ENCODE data around the gene BRK1. TPM values are rescaled to one million over a fixed set of nuclear protein-coding genes. Genes with fewer than 3 reads are reported as not detected.

Gene BRK1
- total and polyA plus RNA-seq, 9 of the 15 experiments (the other 6 are each of a cell fraction or from before 2014, with no cell fraction given), result 105 to 634 (median 250) TPM

- H3K79me2 ChIP-seq (ENCODE audit: control insufficient read depth, insufficient read depth, low read length), result no peaks in the 10 kb centered on the region
- H3K27me3 ChIP-seq (ENCODE audit: control insufficient read depth in 2 of 2, insufficient read depth in 2 of 2, low read length in 2 of 2), result no peaks in the 10 kb centered on the region
- H4K20me1 ChIP-seq (replicated peaks; ENCODE audit: control insufficient read depth, insufficient read depth, low read length), result no peaks in the 10 kb centered on the region
- BruUV-seq (replicated peaks), result no TSS peak
- ChIA-PET POLR2A (no interaction called here), CTCF (ENCODE audit: low intra/inter-chr PET ratio) (no interaction called here)
- no peaks in the 10 kb centered on the region for H3K36me3 ChIP-seq (ENCODE audit: control insufficient read depth, insufficient read depth, low read length)
- intact Hi-C loops (cut with micrococcal nuclease) (no loop called here), in situ Hi-C loops (cut with MboI) (no loop called here)
- H3K9ac ChIP-seq (ENCODE audit: insufficient read depth in 1 of 2, low read depth in 2 of 2, low read length in 2 of 2), result no peak overlapping the region
- FAIRE-seq (no peak), ATAC-seq (no peak), DNase-seq (ENCODE audit: extremely low read depth in 1 of 4, low spot score in 3 of 4) (no peak)
- H3K4me2 ChIP-seq (ENCODE audit: insufficient read depth, low read length), result no peak overlapping the region
- 30% methylated on average over 8 of the region's 8 CpGs for WGBS (ENCODE audit: insufficient coverage, low coverage, missing lambda C conversion rate)
- H3K27ac ChIP-seq (ENCODE audit: extremely low read depth, low read depth, low read length), result no peak overlapping the region
- H3K9me1 ChIP-seq (ENCODE audit: control insufficient read depth, insufficient read depth, low read length), result no peaks in the 10 kb centered on the region
- H3K4me3 ChIP-seq, result no peak overlapping the region
- H3K4me1 ChIP-seq (replicated peaks in 1 of 2; ENCODE audit: control insufficient read depth in 2 of 2, insufficient read depth in 2 of 2, low read length in 2 of 2), result peaks cover 9 to 23% of the 10 kb centered on the region in 2 experiments; a peak in 4 of 5 replicates
- H3K9me3 ChIP-seq (replicated peaks; ENCODE audit: control insufficient read depth, insufficient read depth, low read depth, low read length), result peaks cover 10% of the 10 kb centered on the region
- no peak overlapping the region for H2AFZ ChIP-seq (ENCODE audit: low read depth, low read length)
- TF ChIP-seq SIRT6 (IDR thresholded peaks at IDR 0.05; ENCODE audit: low read depth, low read length) (no peak), ERF (CRISPR knock-in tag; IDR thresholded peaks at IDR 0.05) (no peak), ZFX (CRISPR knock-in tag; IDR thresholded peaks at IDR 0.05) (0 out of 2 replicates have a peak, but pooled peaks have one; percentile 21), XRCC5 (IDR thresholded peaks at IDR 0.05; ENCODE audit: low read depth, low read length) (no peak), STAT5A (IDR thresholded peaks at IDR 0.05; ENCODE audit: borderline replicate concordance, low read length) (no peak), ZNF280B (CRISPR knock-in tag; IDR thresholded peaks at IDR 0.05) (peak; percentile 85; the same call in 1 of the 2 replicates), CHCHD3 (CRISPR knock-in tag; IDR thresholded peaks at IDR 0.05) (no peak), MEF2A (IDR thresholded peaks at IDR 0.05; ENCODE audit: control insufficient read depth, low read depth, low read length) (no peak), CBX3 (IDR thresholded peaks at IDR 0.05; ENCODE audit: borderline replicate concordance in 1 of 2, low read length in 2 of 2) (peak; percentile 35 to 97), TRIM28 (IDR thresholded peaks at IDR 0.05) (peak; percentile 93), EP300 (IDR thresholded peaks at IDR 0.05; ENCODE audit: low read length) (peak; percentile 14; the same call in 1 of the 2 replicates)
- TF ChIP-seq, protein P1, sequence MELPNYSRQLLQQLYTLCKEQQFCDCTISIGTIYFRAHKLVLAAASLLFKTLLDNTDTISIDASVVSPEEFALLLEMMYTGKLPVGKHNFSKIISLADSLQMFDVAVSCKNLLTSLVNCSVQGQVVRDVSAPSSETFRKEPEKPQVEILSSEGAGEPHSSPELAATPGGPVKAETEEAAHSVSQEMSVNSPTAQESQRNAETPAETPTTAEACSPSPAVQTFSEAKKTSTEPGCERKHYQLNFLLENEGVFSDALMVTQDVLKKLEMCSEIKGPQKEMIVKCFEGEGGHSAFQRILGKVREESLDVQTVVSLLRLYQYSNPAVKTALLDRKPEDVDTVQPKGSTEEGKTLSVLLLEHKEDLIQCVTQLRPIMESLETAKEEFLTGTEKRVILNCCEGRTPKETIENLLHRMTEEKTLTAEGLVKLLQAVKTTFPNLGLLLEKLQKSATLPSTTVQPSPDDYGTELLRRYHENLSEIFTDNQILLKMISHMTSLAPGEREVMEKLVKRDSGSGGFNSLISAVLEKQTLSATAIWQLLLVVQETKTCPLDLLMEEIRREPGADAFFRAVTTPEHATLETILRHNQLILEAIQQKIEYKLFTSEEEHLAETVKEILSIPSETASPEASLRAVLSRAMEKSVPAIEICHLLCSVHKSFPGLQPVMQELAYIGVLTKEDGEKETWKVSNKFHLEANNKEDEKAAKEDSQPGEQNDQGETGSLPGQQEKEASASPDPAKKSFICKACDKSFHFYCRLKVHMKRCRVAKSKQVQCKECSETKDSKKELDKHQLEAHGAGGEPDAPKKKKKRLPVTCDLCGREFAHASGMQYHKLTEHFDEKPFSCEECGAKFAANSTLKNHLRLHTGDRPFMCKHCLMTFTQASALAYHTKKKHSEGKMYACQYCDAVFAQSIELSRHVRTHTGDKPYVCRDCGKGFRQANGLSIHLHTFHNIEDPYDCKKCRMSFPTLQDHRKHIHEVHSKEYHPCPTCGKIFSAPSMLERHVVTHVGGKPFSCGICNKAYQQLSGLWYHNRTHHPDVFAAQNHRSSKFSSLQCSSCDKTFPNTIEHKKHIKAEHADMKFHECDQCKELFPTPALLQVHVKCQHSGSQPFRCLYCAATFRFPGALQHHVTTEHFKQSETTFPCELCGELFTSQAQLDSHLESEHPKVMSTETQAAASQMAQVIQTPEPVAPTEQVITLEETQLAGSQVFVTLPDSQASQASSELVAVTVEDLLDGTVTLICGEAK (IDR thresholded peaks at IDR 0.05), result no peak
- TF ChIP-seq, protein P1 (CRISPR knock-in tag; IDR thresholded peaks at IDR 0.05), result no peak
Observed at GRCh38 chr3:10169000-10169496, 53.6 kb downstream of the BRK1 start.

All from K562 (cell line).